ENCODE data around the gene GPR132. TPM values are rescaled to one million over a fixed set of nuclear protein-coding genes. Genes with fewer than 3 reads are reported as not detected.

GPR132 gene
- total and polyA plus RNA-seq, 9 of the 15 experiments (the other 6 are each of a cell fraction or from before 2014, with no cell fraction given), result 0.01 to 1.1 (median 0.25) TPM; not detected in 1

GRCh38 chr14:105095236-105095805 is 30.1 kb upstream of the GPR132 start:
- BruUV-seq (replicated peaks), result no TSS peak
- Histone ChIP-seq H3K4me2 (ENCODE audit: insufficient read depth, low read length) (no peak overlapping the region), H3K79me2 (ENCODE audit: control insufficient read depth, insufficient read depth, low read length) (no peaks in the 10 kb centered on the region), H3K27me3 (ENCODE audit: control insufficient read depth in 2 of 2, insufficient read depth in 2 of 2, low read length in 2 of 2) (peaks cover 17 to 41% of the 10 kb centered on the region in 2 experiments; a peak in 4 of 5 replicates), H3K4me1 (replicated peaks in 1 of 2; ENCODE audit: control insufficient read depth in 2 of 2, insufficient read depth in 2 of 2, low read length in 2 of 2) (peaks cover 0 to 47% of the 10 kb centered on the region in 2 experiments; a peak in 2 of 5 replicates), H3K27ac (ENCODE audit: extremely low read depth, low read depth, low read length) (no peak overlapping the region), H3K9ac (ENCODE audit: insufficient read depth in 1 of 2, low read depth in 2 of 2, low read length in 2 of 2) (no peak overlapping the region), H4K20me1 (replicated peaks; ENCODE audit: control insufficient read depth, insufficient read depth, low read length) (no peaks in the 10 kb centered on the region), H3K4me3 (no peak overlapping the region), H3K9me3 (replicated peaks; ENCODE audit: control insufficient read depth, insufficient read depth, low read depth, low read length) (peaks cover 4% of the 10 kb centered on the region; the same call in 1 of the 2 replicates), H3K9me1 (ENCODE audit: control insufficient read depth, insufficient read depth, low read length) (peaks cover 5% of the 10 kb centered on the region), H3K36me3 (ENCODE audit: control insufficient read depth, insufficient read depth, low read length) (no peaks in the 10 kb centered on the region), H2AFZ (ENCODE audit: low read depth, low read length) (no peak overlapping the region)
- DNase-seq (ENCODE audit: extremely low read depth in 1 of 4, low spot score in 3 of 4) (no peak), FAIRE-seq (no peak), ATAC-seq (no peak)
- in situ Hi-C loops (cut with MboI), result loop anchor here (10.0 kb wide), 2 partner anchors 189 to 259 kb away; no protein-coding TSS in a partner anchor
- WGBS (ENCODE audit: insufficient coverage, low coverage, missing lambda C conversion rate), result 0% methylated on average over 7 of the region's 7 CpGs
- intact Hi-C loops (cut with micrococcal nuclease), result no loop called here
- POLR2A ChIA-PET, result interaction anchor here (0.6 to 1.5 kb wide), 2 partner anchors 9 to 456 kb away, joined by 3 read pairs; no protein-coding TSS in a partner anchor
- TF ChIP-seq ILF3 (IDR thresholded peaks at IDR 0.05; ENCODE audit: borderline replicate concordance) (no peak), ZFP30 (CRISPR knock-in tag; IDR thresholded peaks at IDR 0.05; ENCODE audit: borderline replicate concordance) (no peak), CHD2 (IDR thresholded peaks at IDR 0.05; ENCODE audit: low read depth, low read length) (no peak), ARNT (IDR thresholded peaks at IDR 0.05) (no peak), BRD4 (IDR thresholded peaks at IDR 0.05) (no peak), UBTF (IDR thresholded peaks at IDR 0.05; ENCODE audit: borderline replicate concordance in 1 of 2, low read depth in 2 of 2, low read length in 2 of 2) (no peak), JUND (IDR thresholded peaks at IDR 0.05; ENCODE audit: borderline replicate concordance, low read depth, low read length) (no peak), JUND (tag; IDR thresholded peaks at IDR 0.05; ENCODE audit: borderline replicate concordance, low read depth, low read length) (no peak)
- CTCF ChIA-PET (ENCODE audit: low intra/inter-chr PET ratio), result no interaction called here

Measured in K562 (cell line).